Measurements from ENCODE around the gene IGSF22.

IGSF22 gene

GRCh38 chr11:18707811-18708340 is 18.1 kb downstream of the IGSF22 start:
- Histone ChIP-seq H4K20me1 (ENCODE audit: insufficient read depth, low read length) (no peaks in the 10 kb centered on the region), H3K27ac (ENCODE audit: low read length) (no peak overlapping the region), H3K27me3 (replicated peaks; ENCODE audit: insufficient read depth, low read length) (peaks cover 20% of the 10 kb centered on the region), H3K4me1 (ENCODE audit: low read length) (no peaks in the 10 kb centered on the region), H3F3A (ENCODE audit: insufficient read depth, low read length) (no peaks in the 10 kb centered on the region), H2AFZ (ENCODE audit: low read length) (no peak overlapping the region), H3K4me2 (ENCODE audit: low read depth, low read length) (no peak overlapping the region), H3K9ac (ENCODE audit: low read length) (no peak overlapping the region), H3K9me3 (replicated peaks; ENCODE audit: insufficient read depth, low read length) (no peaks in the 10 kb centered on the region), H3K9me2 (replicated peaks; ENCODE audit: insufficient read depth, low read length) (no peaks in the 10 kb centered on the region), H3K36me3 (replicated peaks; ENCODE audit: insufficient read depth, low read length) (no peaks in the 10 kb centered on the region), H3K4me3 (ENCODE audit: low read length) (no peak overlapping the region), H3K79me2 (ENCODE audit: low read length) (no peaks in the 10 kb centered on the region)
- TF ChIP-seq EZH2phosphoT487 (IDR thresholded peaks at IDR 0.05; ENCODE audit: low read length) (no peak), CTCF (IDR thresholded peaks at IDR 0.05; ENCODE audit: low read length) (no peak), EZH2 (optimal IDR thresholded peaks at IDR 0.05; ENCODE audit: low read depth, low read length) (no peak)
- no peak for DNase-seq

GRCh38 chr11:18706330-18707243 is 19.4 kb downstream of the IGSF22 start:
- H2AFZ ChIP-seq (ENCODE audit: low read length): no peak overlapping the region
- H3K79me2 ChIP-seq (ENCODE audit: low read length): no peaks in the 10 kb centered on the region
- no peaks in the 10 kb centered on the region for H3F3A ChIP-seq (ENCODE audit: insufficient read depth, low read length)
- DNase-seq: no peak
- no peaks in the 10 kb centered on the region for H3K4me1 ChIP-seq (ENCODE audit: low read length)
- no peaks in the 10 kb centered on the region for H3K9me3 ChIP-seq (replicated peaks; ENCODE audit: insufficient read depth, low read length)
- H3K27ac ChIP-seq (ENCODE audit: low read length): no peak overlapping the region
- H3K36me3 ChIP-seq (replicated peaks; ENCODE audit: insufficient read depth, low read length): no peaks in the 10 kb centered on the region
- TF ChIP-seq EZH2phosphoT487 (IDR thresholded peaks at IDR 0.05; ENCODE audit: low read length) (no peak), CTCF (IDR thresholded peaks at IDR 0.05; ENCODE audit: low read length) (no peak), EZH2 (optimal IDR thresholded peaks at IDR 0.05; ENCODE audit: low read depth, low read length) (no peak)
- H3K9me2 ChIP-seq (replicated peaks; ENCODE audit: insufficient read depth, low read length): no peaks in the 10 kb centered on the region
- H3K4me2 ChIP-seq (ENCODE audit: low read depth, low read length): no peak overlapping the region
- H3K9ac ChIP-seq (ENCODE audit: low read length): no peak overlapping the region
- H3K27me3 ChIP-seq (replicated peaks; ENCODE audit: insufficient read depth, low read length): peaks cover 20% of the 10 kb centered on the region
- no peaks in the 10 kb centered on the region for H4K20me1 ChIP-seq (ENCODE audit: insufficient read depth, low read length)
- H3K4me3 ChIP-seq (ENCODE audit: low read length): no peak overlapping the region

GRCh38 chr11:18705651-18706281 is 20.2 kb downstream of the IGSF22 start:
- Histone ChIP-seq H3K4me3 (ENCODE audit: low read length) (no peak overlapping the region), H2AFZ (ENCODE audit: low read length) (no peak overlapping the region), H3K27ac (ENCODE audit: low read length) (no peak overlapping the region), H3K27me3 (replicated peaks; ENCODE audit: insufficient read depth, low read length) (peaks cover 20% of the 10 kb centered on the region), H3K4me2 (ENCODE audit: low read depth, low read length) (no peak overlapping the region), H3K9me2 (replicated peaks; ENCODE audit: insufficient read depth, low read length) (no peaks in the 10 kb centered on the region), H3K9me3 (replicated peaks; ENCODE audit: insufficient read depth, low read length) (no peaks in the 10 kb centered on the region), H4K20me1 (ENCODE audit: insufficient read depth, low read length) (no peaks in the 10 kb centered on the region), H3K4me1 (ENCODE audit: low read length) (no peaks in the 10 kb centered on the region), H3K79me2 (ENCODE audit: low read length) (no peaks in the 10 kb centered on the region), H3K9ac (ENCODE audit: low read length) (no peak overlapping the region), H3K36me3 (replicated peaks; ENCODE audit: insufficient read depth, low read length) (no peaks in the 10 kb centered on the region), H3F3A (ENCODE audit: insufficient read depth, low read length) (no peaks in the 10 kb centered on the region)
- DNase-seq: no peak
- TF ChIP-seq EZH2 (optimal IDR thresholded peaks at IDR 0.05; ENCODE audit: low read depth, low read length) (no peak), CTCF (IDR thresholded peaks at IDR 0.05; ENCODE audit: low read length) (no peak)
